Thyroid gland (tissue), 4 donors: ENCODE results near the gene DEFB125. TPM values are rescaled to one million over a fixed set of nuclear protein-coding genes. Genes with fewer than 3 reads are reported as not detected.

Source experiments
- DNase-seq, 2 donors: peaks; one replicate each; pipeline ENCODE4 v3.0.0-alpha.2; 2019
- H3K27ac ChIP-seq, 3 donors: fragments of 200-600 bp; sonication (generic); 1 replicate in 2 of 3; 2 replicates in 1 of 3; pipeline ENCODE4 v1.5.1; 2016 to 2019; ENCODE audit warnings: mild to moderate bottlenecking in 1 of 3, moderate library complexity in 1 of 3
- H3K27me3 ChIP-seq: fragments of 200-600 bp; sonication (generic); one replicate; pipeline ENCODE4 v1.5.1; 2019
- H3K36me3 ChIP-seq, 2 donors: fragments of 200-600 bp; sonication (generic); one replicate each; pipeline ENCODE4 v1.5.1; 2016 to 2019
- H3K4me1 ChIP-seq, 2 donors: fragments of 200-600 bp; sonication (generic); one replicate each; pipeline ENCODE4 v1.5.1; 2017 to 2019
- H3K4me3 ChIP-seq, 3 donors: fragments of 200-600 bp; sonication (generic); replicated peaks in 1 of 3; 1 replicate in 2 of 3; 2 replicates in 1 of 3; pipeline ENCODE4 v1.5.1; 2016; ENCODE audit warnings: mild to moderate bottlenecking in 1 of 3
- H3K9me3 ChIP-seq: fragments of 200-600 bp; sonication (generic); one replicate; pipeline ENCODE4 v1.5.1; 2017
- CTCF ChIP-seq, 6 experiments: fragments of 200-600 bp in 3 of 6; fragments of 450-650 bp in 3 of 6; sonication (generic) in 3 of 6; IDR thresholded peaks; one replicate each; pipeline ENCODE4 v1.5.1; 2016 to 2019; ENCODE audit warnings: antibody characterized with exemption in 6 of 6, mild to moderate bottlenecking in 2 of 6, inconsistent platforms in 1 of 6, moderate library complexity in 1 of 6
- POLR2A ChIP-seq, 2 donors: fragments of 450-650 bp; IDR thresholded peaks; one replicate each; pipeline ENCODE4 v1.6.1; 2017; ENCODE audit warnings: antibody characterized with exemption in 2 of 2, mild to moderate bottlenecking in 2 of 2, moderate library complexity in 1 of 2
- WGBS, 2 donors: methylation state at CpG; one replicate each; pipeline ENCODE4 v1.1.5; 2017; 5-methylcytosine and 5-hydroxymethylcytosine counted together
- intact Hi-C: fragments of 100-400 bp; cut with DNase I; formaldehyde crosslinking; loops from one replicate; pipeline ENCODE4 v1.15.1; 2023
- total RNA-seq, 4 donors: library from RNA; depleted of rRNA; stranded (reverse); fragments of >200 nt; gene quantifications; one replicate each; pipeline ENCODE4 v1.2.3, GENCODE V29; 2016

DEFB125 gene
- not detected for total RNA-seq

- Histone ChIP-seq H3K9me3 (no peaks in the 10 kb centered on the region), H3K4me3 (no peak within 1 kb of the TSS), H3K4me1 (no peaks in the 10 kb centered on the region), H3K27me3 (no peaks in the 10 kb centered on the region), H3K36me3 (no peaks in the 10 kb centered on the region), H3K27ac (no peak within 1 kb of the TSS)
- no peak for TF ChIP-seq CTCF (IDR thresholded peaks at IDR 0.05)
- TF ChIP-seq POLR2A (IDR thresholded peaks at IDR 0.05), result no peak
- intact Hi-C loops, result no loop called here
- no peak for DNase-seq
- 66 to 84% methylated on average over 3 of the region's 3 CpGs for WGBS, 2 donors
Observed at GRCh38 chr20:87401-87800, at the start of gene DEFB125. Gene DEFB125, plus strand, starts transcription at chr20:87672. Its CDS starts 38 bp downstream, at chr20:87710.

- Histone ChIP-seq H3K27ac (no peak overlapping the region), H3K9me3 (no peaks in the 10 kb centered on the region), H3K36me3 (no peaks in the 10 kb centered on the region), H3K4me3 (no peak overlapping the region), H3K27me3 (no peaks in the 10 kb centered on the region), H3K4me1 (no peaks in the 10 kb centered on the region)
- no peak for DNase-seq
- WGBS, 2 donors, result 50 to 61% methylated on average over 6 of the region's 6 CpGs
- TF ChIP-seq CTCF (IDR thresholded peaks at IDR 0.05) (no peak), POLR2A (IDR thresholded peaks at IDR 0.05) (no peak)
- intact Hi-C loops, result no loop called here
Observed at GRCh38 chr20:60035-60918, 27.2 kb upstream of the DEFB125 start.

GRCh38 chr20:61230-61629, 26.2 kb upstream of the DEFB125 start:
- WGBS, 2 donors, result 94% methylated on average over 1 of the region's 1 CpG
- H3K27ac ChIP-seq, result no peak overlapping the region
- H3K36me3 ChIP-seq, result no peaks in the 10 kb centered on the region

GRCh38 chr20:61757-62156, 25.7 kb upstream of the DEFB125 start:
- Histone ChIP-seq H3K36me3 (no peaks in the 10 kb centered on the region), H3K27ac (no peak overlapping the region), H3K27me3 (no peaks in the 10 kb centered on the region), H3K4me1 (no peaks in the 10 kb centered on the region), H3K9me3 (no peaks in the 10 kb centered on the region), H3K4me3 (no peak overlapping the region)
- TF ChIP-seq POLR2A (IDR thresholded peaks at IDR 0.05), result no peak
- TF ChIP-seq CTCF (IDR thresholded peaks at IDR 0.05), result no peak
- intact Hi-C loops, result no loop called here
- 75 to 79% methylated on average over 5 of the region's 5 CpGs for WGBS, 2 donors
- DNase-seq, result no peak

More at GRCh38 chr20:61230-61629, 26.2 kb upstream of the DEFB125 start:
- intact Hi-C loops, result no loop called here
- Histone ChIP-seq H3K27me3 (no peaks in the 10 kb centered on the region), H3K4me1 (no peaks in the 10 kb centered on the region), H3K9me3 (no peaks in the 10 kb centered on the region), H3K4me3 (no peak overlapping the region)
- no peak for DNase-seq
- TF ChIP-seq POLR2A (IDR thresholded peaks at IDR 0.05) (no peak), CTCF (IDR thresholded peaks at IDR 0.05) (no peak)

GRCh38 chr20:62487-62886, 25.0 kb upstream of the DEFB125 start:
- Histone ChIP-seq H3K4me1 (no peaks in the 10 kb centered on the region), H3K27me3 (no peaks in the 10 kb centered on the region), H3K27ac (no peak overlapping the region), H3K36me3 (no peaks in the 10 kb centered on the region), H3K9me3 (no peaks in the 10 kb centered on the region), H3K4me3 (no peak overlapping the region)
- 74 to 76% methylated on average over 3 of the region's 3 CpGs for WGBS, 2 donors
- no peak for DNase-seq
- TF ChIP-seq CTCF (IDR thresholded peaks at IDR 0.05), result no peak
- TF ChIP-seq POLR2A (IDR thresholded peaks at IDR 0.05), result no peak
- intact Hi-C loops, result no loop called here
